ENCODE results near the gene TBC1D24. TPM values are rescaled to one million over a fixed set of nuclear protein-coding genes. Genes with fewer than 3 reads are reported as not detected.

Gene TBC1D24
- total RNA-seq, 1 donor from 2014 or later = 25.0 TPM

GRCh38 chr16:2464333-2464732 is 10.6 kb upstream of the TBC1D24 start:
- no peak overlapping the region for H3K27ac Mint-ChIP-seq
- H3K4me1 Mint-ChIP-seq = peaks cover 10% of the 10 kb centered on the region
- DNase-seq (ENCODE audit: low spot score in 2 of 2, unreplicated experiment in 2 of 2) = no peak
- no peaks in the 10 kb centered on the region for H3K36me3 Mint-ChIP-seq
- H3K9me3 Mint-ChIP-seq = no peaks in the 10 kb centered on the region
- no peak overlapping the region for H3K4me3 Mint-ChIP-seq
- no peaks in the 10 kb centered on the region for H3K27me3 Mint-ChIP-seq (ENCODE audit: low read depth)
- TF ChIP-seq CTCF (IDR thresholded peaks at IDR 0.05; ENCODE audit: unreplicated experiment) = no peak

- Mint-ChIP-seq H3K4me3 (no peak overlapping the region), H3K27ac (no peak overlapping the region), H3K4me1 (peaks cover 20% of the 10 kb centered on the region), H3K36me3 (no peaks in the 10 kb centered on the region), H3K9me3 (no peaks in the 10 kb centered on the region), H3K27me3 (ENCODE audit: low read depth) (no peaks in the 10 kb centered on the region)
- no peak for DNase-seq (ENCODE audit: low spot score in 2 of 2, unreplicated experiment in 2 of 2)
- no peak for TF ChIP-seq CTCF (IDR thresholded peaks at IDR 0.05; ENCODE audit: unreplicated experiment)
Observed at GRCh38 chr16:2465653-2466415, 9.1 kb upstream of the TBC1D24 start.

- no peaks in the 10 kb centered on the region for H3K36me3 Mint-ChIP-seq
- H3K4me3 Mint-ChIP-seq = peak overlapping the region; percentile 36
- no peaks in the 10 kb centered on the region for H3K9me3 Mint-ChIP-seq
- peak overlapping the region; percentile 47 for H3K27ac Mint-ChIP-seq
- no peaks in the 10 kb centered on the region for H3K27me3 Mint-ChIP-seq (ENCODE audit: low read depth)
- peaks cover 20% of the 10 kb centered on the region for H3K4me1 Mint-ChIP-seq
- TF ChIP-seq CTCF (IDR thresholded peaks at IDR 0.05; ENCODE audit: unreplicated experiment) = no peak
- DNase-seq (ENCODE audit: low spot score in 2 of 2, unreplicated experiment in 2 of 2) = no peak
Observed at GRCh38 chr16:2466667-2467527, 8.0 kb upstream of the TBC1D24 start.

- Mint-ChIP-seq H3K27ac (no peak overlapping the region), H3K4me1 (peaks cover 20% of the 10 kb centered on the region), H3K36me3 (no peaks in the 10 kb centered on the region), H3K27me3 (ENCODE audit: low read depth) (no peaks in the 10 kb centered on the region), H3K4me3 (peak overlapping the region; percentile 60), H3K9me3 (no peaks in the 10 kb centered on the region)
- peak in 1 of 2 experiments; percentile 70 for DNase-seq (ENCODE audit: low spot score in 2 of 2, unreplicated experiment in 2 of 2)
- TF ChIP-seq CTCF (IDR thresholded peaks at IDR 0.05; ENCODE audit: unreplicated experiment) = no peak
Observed at GRCh38 chr16:2467528-2468232, 7.2 kb upstream of the TBC1D24 start.

- Mint-ChIP-seq H3K36me3 (no peaks in the 10 kb centered on the region), H3K9me3 (no peaks in the 10 kb centered on the region), H3K4me3 (peak overlapping the region; percentile 60), H3K4me1 (peaks cover 25% of the 10 kb centered on the region), H3K27ac (no peak overlapping the region), H3K27me3 (ENCODE audit: low read depth) (no peaks in the 10 kb centered on the region)
- TF ChIP-seq CTCF (IDR thresholded peaks at IDR 0.05; ENCODE audit: unreplicated experiment) = no peak
- DNase-seq (ENCODE audit: low spot score in 2 of 2, unreplicated experiment in 2 of 2) = peak in 1 of 2 experiments; percentile 55
Observed at GRCh38 chr16:2468233-2468724, 6.6 kb upstream of the TBC1D24 start.

All from mesothelial cell of epicardium (in vitro differentiated cells).